Large intestine (tissue), 3 donors: ENCODE data around the gene SH3TC1. TPM values are rescaled to one million over a fixed set of nuclear protein-coding genes. Genes with fewer than 3 reads are reported as not detected.

ENCODE experiments used
- DNase-seq, 2 donors: peaks; one replicate each; pipeline versions ENCODE4 v3.0.0 to v3.0.0-alpha.2; 2013
- H3K27ac ChIP-seq: one replicate; pipeline ENCODE4 v1.5.1; 2013; ENCODE audit warnings: low read length
- H3K27me3 ChIP-seq: 2 replicates; pipeline ENCODE4 v1.6.1; 2013; ENCODE audit warnings: low read length; ENCODE audit not compliant: control insufficient read depth, insufficient read depth
- H3K36me3 ChIP-seq: 2 replicates; pipeline ENCODE4 v1.6.1; 2013; ENCODE audit warnings: low read length; ENCODE audit not compliant: control insufficient read depth, insufficient read depth
- H3K4me1 ChIP-seq: one replicate; pipeline ENCODE4 v1.6.1; 2013; ENCODE audit warnings: low read length; ENCODE audit not compliant: control insufficient read depth, insufficient read depth
- H3K4me3 ChIP-seq: one replicate; pipeline ENCODE4 v1.5.1; 2013; ENCODE audit warnings: low read length
- H3K9me3 ChIP-seq: one replicate; pipeline ENCODE4 v1.6.1; 2013; ENCODE audit warnings: mild to moderate bottlenecking, low read depth, low read length, moderate library complexity; ENCODE audit not compliant: control insufficient read depth
- WGBS: methylation state at CpG from one replicate; pipeline ENCODE4 v1.1.5; 2013; ENCODE audit warnings: low lambda C conversion rate; ENCODE audit not compliant: insufficient coverage; 5-methylcytosine and 5-hydroxymethylcytosine counted together
- polyA plus RNA-seq: library from polyadenylated mRNA; unstranded; fragments of 120-200 nt; gene quantifications from one replicate; pipeline ENCODE4 v1.2.1, GENCODE V29; 2013

The SH3TC1 gene
- polyA plus RNA-seq, 1 donor = 21.1 TPM

GRCh38 chr4:8271821-8272220, 72.7 kb downstream of the SH3TC1 start:
- H3K9me3 ChIP-seq = no peaks in the 10 kb centered on the region
- no peak overlapping the region for H3K4me3 ChIP-seq
- DNase-seq = no peak
- H3K27me3 ChIP-seq = peaks cover 29% of the 10 kb centered on the region
- H3K27ac ChIP-seq = no peak overlapping the region
- H3K36me3 ChIP-seq = no peaks in the 10 kb centered on the region
- H3K4me1 ChIP-seq = peaks cover 11% of the 10 kb centered on the region
- WGBS = no CpG with 5 or more reads among the region's 10 CpGs

GRCh38 chr4:8272472-8273428, 73.7 kb downstream of the SH3TC1 start:
- Histone ChIP-seq H3K27me3 (peaks cover 28% of the 10 kb centered on the region), H3K27ac (no peak overlapping the region), H3K4me3 (no peak overlapping the region), H3K36me3 (no peaks in the 10 kb centered on the region), H3K4me1 (peaks cover 14% of the 10 kb centered on the region), H3K9me3 (no peaks in the 10 kb centered on the region)
- no CpG with 5 or more reads among the region's 30 CpGs for WGBS
- DNase-seq = no peak

- WGBS = no CpG with 5 or more reads among the region's 13 CpGs
- Histone ChIP-seq H3K36me3 (no peaks in the 10 kb centered on the region), H3K4me1 (peaks cover 18% of the 10 kb centered on the region), H3K4me3 (no peak overlapping the region), H3K9me3 (no peaks in the 10 kb centered on the region), H3K27me3 (peaks cover 24% of the 10 kb centered on the region), H3K27ac (no peak overlapping the region)
- no peak for DNase-seq
Observed at GRCh38 chr4:8273450-8273849, 74.4 kb downstream of the SH3TC1 start.

- H3K4me1 ChIP-seq = peaks cover 18% of the 10 kb centered on the region
- H3K27me3 ChIP-seq = peaks cover 18% of the 10 kb centered on the region
- H3K36me3 ChIP-seq = no peaks in the 10 kb centered on the region
- WGBS = no CpG with 5 or more reads among the region's 21 CpGs
- DNase-seq = no peak
- H3K27ac ChIP-seq = peak overlapping the region; percentile 45
- H3K4me3 ChIP-seq = no peak overlapping the region
- H3K9me3 ChIP-seq = no peaks in the 10 kb centered on the region
Observed at GRCh38 chr4:8274066-8274652, 75.1 kb downstream of the SH3TC1 start.

GRCh38 chr4:8274765-8275547, 75.9 kb downstream of the SH3TC1 start:
- peaks cover 18% of the 10 kb centered on the region for H3K4me1 ChIP-seq
- H3K27ac ChIP-seq = peak overlapping the region; percentile 45

GRCh38 chr4:8275548-8275910, 76.4 kb downstream of the SH3TC1 start:
- H3K27ac ChIP-seq = no peak overlapping the region
- H3K27me3 ChIP-seq = peaks cover 10% of the 10 kb centered on the region
- no peak for DNase-seq
- H3K9me3 ChIP-seq = no peaks in the 10 kb centered on the region
- peaks cover 18% of the 10 kb centered on the region for H3K4me1 ChIP-seq
- no peak overlapping the region for H3K4me3 ChIP-seq
- H3K36me3 ChIP-seq = no peaks in the 10 kb centered on the region
- no CpG with 5 or more reads among the region's 4 CpGs for WGBS

More at GRCh38 chr4:8274765-8275547, 75.9 kb downstream of the SH3TC1 start:
- Histone ChIP-seq H3K9me3 (no peaks in the 10 kb centered on the region), H3K36me3 (no peaks in the 10 kb centered on the region), H3K4me3 (no peak overlapping the region), H3K27me3 (peaks cover 16% of the 10 kb centered on the region)
- WGBS = no CpG with 5 or more reads among the region's 19 CpGs
- DNase-seq = peak; percentile 66 to 72

- peaks cover under 1% of the 10 kb centered on the region for H3K27me3 ChIP-seq
- peaks cover 18% of the 10 kb centered on the region for H3K4me1 ChIP-seq
- H3K27ac ChIP-seq = no peak overlapping the region
- no peaks in the 10 kb centered on the region for H3K36me3 ChIP-seq
- WGBS = no CpG with 5 or more reads among the region's 24 CpGs
- no peak for DNase-seq
- no peaks in the 10 kb centered on the region for H3K9me3 ChIP-seq
- no peak overlapping the region for H3K4me3 ChIP-seq
Observed at GRCh38 chr4:8276358-8277240, 77.5 kb downstream of the SH3TC1 start.

GRCh38 chr4:8277356-8278008, 78.4 kb downstream of the SH3TC1 start:
- H3K27ac ChIP-seq = no peak overlapping the region
- no CpG with 5 or more reads among the region's 11 CpGs for WGBS
- no peaks in the 10 kb centered on the region for H3K36me3 ChIP-seq
- H3K4me3 ChIP-seq = no peak overlapping the region
- no peak for DNase-seq
- peaks cover 18% of the 10 kb centered on the region for H3K4me1 ChIP-seq
- no peaks in the 10 kb centered on the region for H3K9me3 ChIP-seq
- H3K27me3 ChIP-seq = no peaks in the 10 kb centered on the region

- H3K4me3 ChIP-seq = no peak overlapping the region
- peaks cover 18% of the 10 kb centered on the region for H3K4me1 ChIP-seq
- no peak for DNase-seq
- H3K9me3 ChIP-seq = no peaks in the 10 kb centered on the region
- no peaks in the 10 kb centered on the region for H3K36me3 ChIP-seq
- WGBS = no CpG with 5 or more reads among the region's 6 CpGs
- no peak overlapping the region for H3K27ac ChIP-seq
- no peaks in the 10 kb centered on the region for H3K27me3 ChIP-seq
Observed at GRCh38 chr4:8278009-8278395, 78.9 kb downstream of the SH3TC1 start.
